Activated CD8-positive, alpha-beta memory T cell treated with anti-CD3 and anti-CD28 coated beads, Interleukin-2, amount 10 ng/mL, durations not matched to agents 7 days and 5 days (primary cell): ENCODE results near the gene MUC15. TPM values are rescaled to one million over a fixed set of nuclear protein-coding genes. Genes with fewer than 3 reads are reported as not detected.

Experiments used
- ATAC-seq: fragments of 150-1000 bp; cut with Tn5 transposase; one replicate; pipeline ENCODE4 v1.10.0; 2021; ENCODE audit warnings: moderate library complexity
- CTCF ChIA-PET: fragments of 350-600 bp; sonication (Branson Sonifier 250); formaldehyde crosslinking; loops from one replicate; lab custom pipeline; 2021; ENCODE audit warnings: antibody characterized with exemption; lab: Charles Lee
- DNase-seq: peaks from one replicate; pipeline ENCODE4 v3.0.0-alpha.2; 2020
- H3K27ac Mint-ChIP-seq: one replicate; pipeline ENCODE4 v1.8.0; 2021; ENCODE audit warnings: mild to moderate bottlenecking, mixed read lengths
- H3K27me3 Mint-ChIP-seq: one replicate; pipeline ENCODE4 v1.8.0; 2021; ENCODE audit warnings: mixed read lengths
- H3K36me3 Mint-ChIP-seq: one replicate; pipeline ENCODE4 v1.8.0; 2021; ENCODE audit warnings: mild to moderate bottlenecking, mixed read lengths
- H3K4me1 Mint-ChIP-seq: one replicate; pipeline ENCODE4 v1.8.0; 2021; ENCODE audit warnings: mixed read lengths
- H3K4me3 Mint-ChIP-seq: one replicate; pipeline ENCODE4 v1.8.0; 2021; ENCODE audit warnings: mild to moderate bottlenecking, moderate library complexity, mixed read lengths
- H3K9me3 Mint-ChIP-seq: one replicate; pipeline ENCODE4 v1.8.0; 2022; ENCODE audit warnings: low read depth, mixed read lengths
- total RNA-seq, 2 experiments: library from RNA; stranded (reverse); gene quantifications; one replicate each; pipeline ENCODE4 v1.2.3, GENCODE V29; 2021

MUC15 gene
- total RNA-seq, 2 experiments from 2014 or later, result not detected

GRCh38 chr11:26554455-26554854 is 17.6 kb downstream of the MUC15 start:
- Mint-ChIP-seq H3K4me1 (no peaks in the 10 kb centered on the region), H3K4me3 (no peak overlapping the region), H3K36me3 (no peaks in the 10 kb centered on the region), H3K9me3 (peaks cover 4% of the 10 kb centered on the region), H3K27me3 (no peaks in the 10 kb centered on the region), H3K27ac (no peak overlapping the region)
- ATAC-seq (no peak), DNase-seq (no peak)
- CTCF ChIA-PET, result no interaction called here

DNA sequence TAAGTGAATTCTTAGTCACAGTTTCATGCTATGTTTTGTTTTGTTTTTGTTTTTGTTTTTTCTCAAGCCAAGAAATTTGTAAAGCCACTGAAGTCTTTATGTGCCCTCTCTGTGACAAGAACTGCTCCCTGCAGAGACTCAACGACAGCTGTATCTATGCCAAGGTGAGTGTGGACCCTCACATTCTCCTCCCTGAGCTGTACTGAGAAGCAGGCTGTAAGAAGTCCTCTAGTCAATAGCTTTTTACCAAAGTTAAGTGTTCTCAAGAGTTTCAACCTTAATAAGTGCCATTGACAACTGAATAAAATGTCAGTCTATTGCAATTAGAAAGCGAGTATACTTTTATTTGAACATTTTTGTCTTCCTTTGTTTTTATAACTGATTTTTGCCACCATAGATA is 18.9 kb downstream of the MUC15 start:
- no peak for DNase-seq
- Mint-ChIP-seq H3K9me3 (peaks cover 4% of the 10 kb centered on the region), H3K27ac (no peak overlapping the region), H3K36me3 (no peaks in the 10 kb centered on the region), H3K4me3 (no peak overlapping the region), H3K27me3 (no peaks in the 10 kb centered on the region), H3K4me1 (no peaks in the 10 kb centered on the region)
- CTCF ChIA-PET, result no interaction called here
- no peak for ATAC-seq

GRCh38 chr11:26551186-26551801 is 20.8 kb downstream of the MUC15 start:
- Mint-ChIP-seq H3K27me3 (no peaks in the 10 kb centered on the region), H3K36me3 (no peaks in the 10 kb centered on the region), H3K4me1 (no peaks in the 10 kb centered on the region), H3K9me3 (peaks cover 2% of the 10 kb centered on the region), H3K4me3 (no peak overlapping the region), H3K27ac (no peak overlapping the region)
- CTCF ChIA-PET, result no interaction called here
- no peak for DNase-seq
- ATAC-seq, result no peak

- Mint-ChIP-seq H3K36me3 (no peaks in the 10 kb centered on the region), H3K9me3 (peaks cover 4% of the 10 kb centered on the region), H3K4me1 (no peaks in the 10 kb centered on the region)
Measured at GRCh38 chr11:26550022-26550421, 22.0 kb downstream of the MUC15 start.

GRCh38 chr11:26549176-26549575 is 22.9 kb downstream of the MUC15 start:
- DNase-seq, result no peak
- peaks cover 4% of the 10 kb centered on the region for H3K9me3 Mint-ChIP-seq
- no peak for ATAC-seq
- CTCF ChIA-PET, result no interaction called here
- H3K4me3 Mint-ChIP-seq, result no peak overlapping the region
- H3K36me3 Mint-ChIP-seq, result no peaks in the 10 kb centered on the region
- no peaks in the 10 kb centered on the region for H3K4me1 Mint-ChIP-seq
- H3K27me3 Mint-ChIP-seq, result no peaks in the 10 kb centered on the region
- no peak overlapping the region for H3K27ac Mint-ChIP-seq

More at GRCh38 chr11:26550022-26550421, 22.0 kb downstream of the MUC15 start:
- no peaks in the 10 kb centered on the region for H3K27me3 Mint-ChIP-seq
- no peak overlapping the region for H3K27ac Mint-ChIP-seq
- CTCF ChIA-PET, result no interaction called here
- DNase-seq, result no peak
- no peak overlapping the region for H3K4me3 Mint-ChIP-seq
- ATAC-seq, result no peak

- Mint-ChIP-seq H3K4me1 (no peaks in the 10 kb centered on the region), H3K27me3 (no peaks in the 10 kb centered on the region), H3K9me3 (peaks cover 4% of the 10 kb centered on the region), H3K36me3 (no peaks in the 10 kb centered on the region), H3K4me3 (no peak overlapping the region), H3K27ac (no peak overlapping the region)
- no peak for ATAC-seq
- CTCF ChIA-PET, result no interaction called here
- DNase-seq, result no peak
Measured at GRCh38 chr11:26541870-26542269, 30.2 kb downstream of the MUC15 start.

- no peak for DNase-seq
- Mint-ChIP-seq H3K27ac (no peak overlapping the region), H3K4me3 (no peak overlapping the region), H3K36me3 (no peaks in the 10 kb centered on the region), H3K4me1 (no peaks in the 10 kb centered on the region), H3K27me3 (no peaks in the 10 kb centered on the region), H3K9me3 (no peaks in the 10 kb centered on the region)
- CTCF ChIA-PET, result no interaction called here
- ATAC-seq, result no peak
Measured at GRCh38 chr11:26539517-26539916, 32.5 kb downstream of the MUC15 start.

DNA sequence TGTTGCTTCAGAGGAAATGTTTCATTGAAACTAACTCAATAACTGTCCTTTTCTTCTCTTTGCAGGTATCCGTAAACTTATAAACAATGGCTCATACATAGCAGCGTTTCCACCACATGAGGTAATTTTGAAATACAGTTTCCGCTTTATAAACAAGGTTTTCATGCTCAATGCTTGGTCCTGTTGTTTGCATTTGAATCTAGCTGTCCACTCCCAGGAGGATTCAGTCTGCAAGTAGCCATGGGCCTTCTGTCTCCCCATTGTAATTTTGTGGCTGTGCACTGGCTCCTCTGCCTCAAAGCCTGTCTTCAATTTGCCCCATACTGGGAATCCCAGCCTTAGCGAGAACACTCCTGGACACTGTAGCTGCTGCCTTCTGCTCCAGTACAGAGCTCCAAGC is 34.7 kb downstream of the MUC15 start:
- ATAC-seq, result no peak
- DNase-seq, result no peak
- Mint-ChIP-seq H3K4me1 (no peaks in the 10 kb centered on the region), H3K27ac (no peak overlapping the region), H3K36me3 (no peaks in the 10 kb centered on the region), H3K4me3 (no peak overlapping the region), H3K9me3 (peaks cover 5% of the 10 kb centered on the region), H3K27me3 (no peaks in the 10 kb centered on the region)
- CTCF ChIA-PET, result no interaction called here

DNA sequence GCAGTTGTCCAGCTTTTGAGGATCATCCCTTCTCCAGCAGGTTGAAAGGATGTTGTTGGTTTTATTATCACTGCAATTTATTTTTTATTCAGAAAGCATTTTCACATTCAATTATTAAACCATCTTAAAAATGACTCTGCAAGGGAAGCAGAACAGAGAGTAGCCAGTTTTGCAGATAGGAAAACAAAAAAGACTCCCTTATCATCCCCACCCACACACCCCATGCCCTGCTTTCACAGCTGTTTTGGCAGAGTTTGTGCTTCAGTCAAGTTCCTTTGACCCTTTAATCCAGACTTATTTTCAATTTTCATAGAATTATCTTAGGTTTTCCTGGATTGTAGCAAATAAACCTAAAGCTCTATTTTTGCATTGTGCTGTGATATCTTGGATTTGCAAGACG is 44.4 kb downstream of the MUC15 start:
- no peak overlapping the region for H3K4me3 Mint-ChIP-seq
- ATAC-seq (no peak), DNase-seq (no peak)
- CTCF ChIA-PET, result no interaction called here
- H3K9me3 Mint-ChIP-seq, result peaks cover 4% of the 10 kb centered on the region
- no peaks in the 10 kb centered on the region for H3K4me1 Mint-ChIP-seq
- H3K36me3 Mint-ChIP-seq, result no peaks in the 10 kb centered on the region
- H3K27ac Mint-ChIP-seq, result no peak overlapping the region
- no peaks in the 10 kb centered on the region for H3K27me3 Mint-ChIP-seq

DNA sequence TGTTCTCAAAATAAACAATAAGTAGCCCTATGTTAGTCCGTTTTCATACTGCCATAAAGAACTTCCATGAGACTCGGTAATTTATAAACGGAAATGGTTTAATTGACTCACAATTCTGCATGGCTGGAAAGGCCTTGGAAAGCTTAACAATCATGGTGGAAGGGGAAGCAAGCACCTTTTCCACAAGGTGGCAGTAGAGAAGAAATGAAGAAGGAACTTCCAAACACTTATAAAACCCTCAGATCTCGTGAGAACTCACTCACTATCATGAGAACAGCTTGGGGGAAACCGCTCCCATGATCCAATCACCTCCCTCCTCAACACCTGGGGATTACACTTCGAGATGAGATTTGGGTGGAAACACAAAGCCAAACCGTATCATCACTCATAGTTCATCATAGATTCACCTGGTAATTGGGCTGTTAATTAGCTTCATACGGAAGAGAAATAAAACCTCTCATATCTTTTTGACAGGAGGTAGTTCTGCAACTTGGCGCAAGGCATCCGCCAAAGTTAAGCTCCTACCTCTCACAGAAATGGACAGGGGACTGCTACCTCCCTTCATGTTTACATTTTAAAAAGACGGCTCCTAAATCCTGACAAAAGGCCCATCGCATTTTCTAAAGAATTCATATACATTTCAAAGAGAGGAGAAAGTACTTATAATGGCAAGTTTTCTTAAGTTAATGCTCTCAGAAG is 49.0 kb downstream of the MUC15 start:
- peaks cover 4% of the 10 kb centered on the region for H3K9me3 Mint-ChIP-seq
- H3K4me1 Mint-ChIP-seq, result no peaks in the 10 kb centered on the region
- DNase-seq, result no peak
- no peaks in the 10 kb centered on the region for H3K36me3 Mint-ChIP-seq
- no peaks in the 10 kb centered on the region for H3K27me3 Mint-ChIP-seq
- CTCF ChIA-PET, result no interaction called here
- no peak overlapping the region for H3K27ac Mint-ChIP-seq
- ATAC-seq, result no peak
- H3K4me3 Mint-ChIP-seq, result no peak overlapping the region

GRCh38 chr11:26519469-26519868 is 52.6 kb downstream of the MUC15 start:
- DNase-seq (no peak), ATAC-seq (no peak)
- Mint-ChIP-seq H3K27ac (no peak overlapping the region), H3K9me3 (peaks cover 6% of the 10 kb centered on the region), H3K27me3 (no peaks in the 10 kb centered on the region), H3K4me1 (no peaks in the 10 kb centered on the region), H3K36me3 (no peaks in the 10 kb centered on the region), H3K4me3 (no peak overlapping the region)
- CTCF ChIA-PET, result no interaction called here

DNA sequence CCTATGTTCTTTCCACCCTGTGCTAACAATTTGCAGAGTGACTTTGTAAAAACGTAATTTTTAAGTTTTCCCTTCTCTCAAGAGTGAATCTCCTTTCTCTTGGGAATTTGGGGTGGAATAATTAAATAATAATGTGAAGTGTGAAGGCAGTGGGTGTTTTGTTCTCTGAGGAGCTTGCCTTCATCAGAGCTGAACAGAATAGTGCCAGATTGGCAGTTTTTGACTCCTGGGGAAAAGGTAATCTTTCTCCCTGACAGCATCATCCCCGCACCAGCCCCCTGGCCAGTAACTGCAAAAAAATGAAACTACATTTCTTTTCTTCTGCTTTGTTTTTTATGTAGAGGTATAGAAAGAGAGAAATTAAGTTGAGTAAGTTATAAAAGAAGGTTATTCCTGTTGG is 59.9 kb downstream of the MUC15 start:
- H3K4me1 Mint-ChIP-seq, result no peaks in the 10 kb centered on the region
- H3K4me3 Mint-ChIP-seq, result no peak overlapping the region
- no peaks in the 10 kb centered on the region for H3K36me3 Mint-ChIP-seq
- H3K27ac Mint-ChIP-seq, result no peak overlapping the region
- H3K27me3 Mint-ChIP-seq, result no peaks in the 10 kb centered on the region
- no peak for ATAC-seq
- peaks cover 8% of the 10 kb centered on the region for H3K9me3 Mint-ChIP-seq
- no peak for DNase-seq
- CTCF ChIA-PET, result no interaction called here

DNA sequence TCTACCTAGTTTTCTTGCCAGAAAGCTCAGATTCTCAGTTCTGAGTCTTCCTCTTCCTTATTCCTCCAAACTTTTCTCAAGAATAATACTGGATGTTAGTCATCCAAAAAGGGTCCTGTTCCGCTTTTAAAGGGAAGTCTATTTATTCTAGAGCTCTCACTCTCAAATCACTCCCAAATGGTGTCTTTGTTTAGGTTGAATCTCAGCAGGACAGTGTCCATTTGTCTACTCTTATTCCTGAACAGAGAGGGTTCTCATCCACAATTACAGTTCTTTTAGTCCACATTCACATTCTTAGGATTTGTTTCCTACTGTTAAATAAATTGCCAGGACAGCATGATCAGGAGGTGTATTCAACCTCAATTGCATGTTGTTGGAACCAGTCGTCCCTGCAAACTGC is 61.3 kb downstream of the MUC15 start:
- H3K27me3 Mint-ChIP-seq, result no peaks in the 10 kb centered on the region
- no peak for DNase-seq
- no peak overlapping the region for H3K4me3 Mint-ChIP-seq
- H3K27ac Mint-ChIP-seq, result no peak overlapping the region
- H3K4me1 Mint-ChIP-seq, result no peaks in the 10 kb centered on the region
- CTCF ChIA-PET, result no interaction called here
- H3K9me3 Mint-ChIP-seq, result peaks cover 6% of the 10 kb centered on the region
- no peaks in the 10 kb centered on the region for H3K36me3 Mint-ChIP-seq
- ATAC-seq, result no peak

GRCh38 chr11:26510164-26510563 is 61.9 kb downstream of the MUC15 start:
- no peaks in the 10 kb centered on the region for H3K27me3 Mint-ChIP-seq
- H3K4me3 Mint-ChIP-seq, result no peak overlapping the region
- CTCF ChIA-PET, result no interaction called here
- H3K9me3 Mint-ChIP-seq, result peaks cover 9% of the 10 kb centered on the region
- no peak overlapping the region for H3K27ac Mint-ChIP-seq
- no peak for DNase-seq
- H3K36me3 Mint-ChIP-seq, result no peaks in the 10 kb centered on the region
- ATAC-seq, result no peak
- H3K4me1 Mint-ChIP-seq, result no peaks in the 10 kb centered on the region
